Stimulated activated CD4-positive, alpha-beta T cell treated with anti-CD3 and anti-CD28 coated beads, Interleukin-15, amount 100 ng/mL, for 24 hours (primary cell): Measurements from ENCODE around the gene SPRR1B.
"Not testable (repeated sequence)": the region's sequence is repeated elsewhere in the genome, so short reads cannot be mapped to it uniquely, and the experiment has no call there.

Experiments used
- DNase-seq: peaks from one replicate; pipeline ENCODE4 v3.0.0-alpha.2; 2020

SPRR1B gene, protein sequence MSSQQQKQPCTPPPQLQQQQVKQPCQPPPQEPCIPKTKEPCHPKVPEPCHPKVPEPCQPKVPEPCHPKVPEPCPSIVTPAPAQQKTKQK

GRCh38 chr1:153030895-153031294 is at the start of gene SPRR1B:
SPRR1B (plus strand) TSS chr1:153031203; CDS start chr1:153032346, 1,143 bp downstream.
- no peak for DNase-seq

DNA sequence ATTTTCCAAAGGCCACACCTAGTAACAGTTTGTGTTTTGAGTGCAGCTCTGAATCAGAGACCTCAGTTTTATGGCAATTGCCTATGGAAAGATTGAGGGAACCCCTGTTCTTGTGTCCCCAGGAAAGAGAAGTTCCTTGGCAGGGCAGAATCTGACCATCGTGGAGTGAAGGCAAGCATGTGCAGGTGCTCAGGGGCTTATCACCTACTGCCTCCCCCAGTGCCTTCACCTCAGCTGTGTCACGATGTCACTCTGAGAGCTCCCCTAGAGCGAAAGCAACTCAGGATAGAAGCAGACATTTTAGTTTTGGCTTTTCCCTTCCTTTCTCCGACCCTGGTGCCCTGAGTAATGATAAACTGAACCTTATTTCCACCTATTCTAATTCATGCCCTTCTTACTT is 48.9 kb upstream of the SPRR1B start:
- no peak for DNase-seq

- no peak for DNase-seq
Measured at GRCh38 chr1:152983234-152983633, 47.8 kb upstream of the SPRR1B start.

DNA sequence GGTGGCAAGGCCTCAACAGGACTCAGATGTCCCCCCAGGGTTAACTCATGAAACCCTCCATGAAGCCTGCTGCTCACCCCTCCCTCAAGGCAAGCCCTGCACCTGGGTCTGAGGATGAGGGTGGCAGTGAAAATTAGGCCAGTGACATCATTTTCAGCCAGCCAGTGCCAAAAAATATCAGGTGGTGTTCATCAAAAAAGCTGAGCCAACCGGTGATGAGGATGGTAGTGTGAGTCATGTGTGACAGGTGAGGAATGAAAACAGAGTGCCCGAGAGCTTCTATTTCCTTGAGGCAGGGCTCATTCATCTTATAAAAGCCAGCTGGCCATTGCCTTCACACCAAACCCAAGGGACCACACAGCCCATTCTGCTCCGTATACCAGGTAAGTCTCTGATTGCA is 47.3 kb upstream of the SPRR1B start, which contains the start of gene SPRR1A:
SPRR1A (plus strand) TSS at position 339 of the 400 bp plus-strand sequence. CDS start 1,150 bp downstream, outside the sequence.
- DNase-seq, result no peak

GRCh38 chr1:152986578-152986977 is 44.4 kb upstream of the SPRR1B start:
- DNase-seq, result no peak

DNA sequence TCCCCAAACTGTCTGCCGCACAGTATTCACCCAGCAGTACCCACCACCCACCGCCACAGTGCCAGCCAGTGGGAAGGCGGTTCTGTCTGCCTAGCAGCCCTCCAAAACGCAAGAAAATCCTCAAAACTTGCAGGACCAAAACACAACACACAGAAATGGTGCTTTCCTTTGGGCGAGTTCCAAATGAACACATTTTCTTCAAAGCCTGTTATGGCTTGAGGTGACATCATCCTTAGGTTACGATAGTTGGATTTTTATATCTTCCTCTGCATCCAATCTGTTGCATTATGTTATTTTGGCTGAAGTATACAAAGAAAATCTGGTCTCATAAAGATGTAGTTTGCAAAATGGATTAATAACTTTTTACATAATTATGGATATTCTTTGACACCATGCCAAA is 37.8 kb upstream of the SPRR1B start:
- DNase-seq, result no peak

DNA sequence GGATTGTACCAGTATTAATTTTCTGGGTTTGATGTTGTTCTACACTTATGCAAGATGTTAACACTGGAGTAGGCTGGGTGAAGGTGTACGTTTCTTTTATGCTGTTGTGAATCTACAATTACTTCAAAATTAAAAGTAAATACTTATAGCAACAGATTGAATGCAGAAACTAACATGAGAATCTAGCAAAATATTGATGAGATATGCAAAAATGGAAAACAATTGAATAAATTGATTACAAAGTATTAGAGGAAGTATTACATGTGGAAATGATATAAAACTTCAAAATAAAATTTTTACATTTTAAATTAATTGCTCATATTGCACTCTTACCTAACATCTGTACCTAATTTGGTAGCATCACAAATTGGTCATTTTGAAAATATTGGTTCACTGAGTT is 35.2 kb upstream of the SPRR1B start:
- DNase-seq, result no peak

DNA sequence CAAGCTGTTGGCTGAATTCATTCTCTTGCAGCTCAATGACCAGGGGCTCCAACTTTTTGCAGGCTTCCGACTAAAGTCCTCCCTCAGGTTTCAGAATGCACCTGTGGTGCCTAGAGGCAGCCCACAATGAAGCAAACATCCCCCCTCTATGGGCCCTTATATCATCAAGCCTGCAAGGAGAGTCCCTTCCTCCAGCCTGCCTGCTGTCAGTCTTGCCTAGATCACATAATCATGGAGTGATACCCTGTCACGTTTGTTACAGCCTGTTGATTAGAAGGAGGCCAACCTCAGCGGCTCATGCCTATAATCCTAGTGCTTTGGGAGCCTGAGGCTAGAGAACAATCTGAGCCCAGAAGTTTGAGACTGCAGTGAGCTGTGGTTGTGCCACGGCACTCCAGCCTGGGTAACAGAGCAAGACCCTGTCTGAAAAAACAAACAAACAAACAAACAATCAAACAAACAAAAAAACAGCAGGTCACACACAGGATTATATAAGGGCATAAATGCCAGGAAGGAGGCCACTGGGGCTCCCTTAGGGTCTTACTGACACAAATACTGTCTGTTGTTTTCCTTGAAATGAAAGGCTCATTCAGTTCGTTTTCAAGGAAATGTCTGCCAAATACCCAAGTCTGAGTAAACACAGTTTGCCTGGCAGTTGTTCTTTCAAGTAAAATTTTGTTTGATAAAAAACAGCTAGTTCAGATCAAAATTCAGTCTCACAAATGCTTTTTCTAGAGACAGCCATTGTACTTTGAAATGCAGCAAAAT is 34.2 kb upstream of the SPRR1B start:
- DNase-seq, result no peak

DNA sequence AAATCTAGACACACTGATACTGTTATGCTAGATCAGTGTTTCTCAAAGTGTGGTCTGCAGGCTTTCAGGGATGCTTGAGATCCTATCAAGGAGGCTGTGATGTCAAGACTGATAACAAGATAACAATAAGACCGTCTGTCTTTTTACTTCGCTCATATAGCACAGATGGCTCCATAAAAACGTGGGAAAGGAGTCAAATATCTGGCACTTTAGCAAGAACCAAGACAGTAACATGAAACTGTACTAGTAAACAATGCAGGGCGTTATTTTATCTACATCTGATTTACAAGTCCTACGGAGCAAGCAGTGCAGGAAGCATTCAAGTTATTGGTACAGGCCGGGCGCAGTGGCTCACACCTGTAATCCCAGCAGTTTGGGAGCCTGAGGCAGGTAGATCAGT is 33.1 kb upstream of the SPRR1B start:
- DNase-seq, result no peak

GRCh38 chr1:152998476-152998875 is 32.5 kb upstream of the SPRR1B start:
- DNase-seq, result no peak

- DNase-seq, result no peak
Measured at GRCh38 chr1:152999818-153000217, 31.2 kb upstream of the SPRR1B start.

DNA sequence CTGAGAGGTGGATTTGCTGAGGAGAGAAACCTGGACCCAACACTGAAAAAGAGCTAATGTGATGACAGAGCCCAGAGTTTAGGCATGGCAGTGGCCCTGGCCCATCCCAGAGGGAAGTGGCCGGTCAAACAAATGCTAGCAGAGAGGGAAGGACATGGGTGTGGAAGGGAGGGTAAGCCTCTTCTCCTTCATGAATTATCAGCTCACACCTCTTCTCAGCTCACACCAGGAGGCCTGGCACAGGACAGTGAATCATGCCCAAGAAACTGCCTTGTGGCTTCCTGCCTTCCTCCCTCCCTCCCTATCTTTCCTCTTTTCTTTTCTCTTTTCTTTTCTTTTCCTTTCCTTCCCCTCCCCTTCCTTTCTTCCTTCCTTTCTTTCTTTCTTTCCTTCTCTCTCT is 30.7 kb upstream of the SPRR1B start:
- DNase-seq, result no peak

GRCh38 chr1:153001382-153001781 is 29.6 kb upstream of the SPRR1B start, which contains the start of gene SPRR3:
SPRR3 (plus strand) TSS chr1:153001749; CDS start chr1:153003021, 1,272 bp downstream.
- no peak for DNase-seq

DNA sequence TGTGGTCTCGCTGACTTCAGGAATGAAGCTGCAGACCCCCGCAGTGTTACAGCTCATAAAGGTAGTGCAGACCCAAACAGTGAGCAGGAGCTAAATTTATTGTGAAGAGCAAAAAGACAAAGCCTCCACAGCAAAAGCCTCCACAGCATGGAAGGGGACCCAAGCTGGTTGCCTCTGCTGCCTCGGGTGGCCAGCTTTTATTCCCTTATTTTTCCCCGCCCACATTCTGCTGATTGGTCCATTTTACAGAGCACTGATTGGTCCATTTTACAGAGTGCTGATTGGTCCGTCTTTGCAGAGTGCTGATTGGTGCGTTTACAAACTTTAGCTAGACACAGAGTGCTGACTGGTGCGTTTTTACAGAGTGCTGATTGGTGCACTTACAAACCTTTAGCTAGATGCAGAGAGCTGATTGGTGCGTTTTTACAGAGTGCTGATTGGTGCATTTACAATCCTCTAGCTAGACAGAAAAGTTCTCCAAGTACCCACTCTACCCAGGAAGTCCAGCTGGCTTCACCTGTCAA is 19.7 kb upstream of the SPRR1B start:
- not testable (repeated sequence) for DNase-seq

- not testable (repeated sequence) for DNase-seq
Measured at GRCh38 chr1:153021829-153022228, 9.2 kb upstream of the SPRR1B start.

GRCh38 chr1:153022340-153022739 is 8.7 kb upstream of the SPRR1B start:
- not testable (repeated sequence) for DNase-seq

DNA sequence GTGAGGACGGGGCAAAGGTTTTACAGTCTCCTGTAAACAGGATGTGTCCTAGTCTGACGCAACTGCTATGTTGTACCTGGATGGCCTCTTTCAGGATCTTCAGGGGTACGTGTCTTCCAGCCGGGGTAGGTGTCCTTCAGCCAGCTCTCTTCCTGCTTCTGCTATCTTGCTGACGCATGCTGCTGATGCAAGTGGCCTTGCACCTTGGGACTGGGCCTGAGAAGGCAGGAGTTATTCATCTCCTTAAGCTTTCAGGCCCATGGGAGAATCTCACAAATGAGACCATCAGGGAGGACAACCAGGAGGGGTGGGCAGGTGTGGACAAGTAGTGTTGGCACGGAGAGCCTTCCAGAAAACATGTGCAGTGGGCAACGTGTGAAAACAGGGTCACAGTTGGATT is 7.9 kb upstream of the SPRR1B start:
- DNase-seq, result no peak

DNA sequence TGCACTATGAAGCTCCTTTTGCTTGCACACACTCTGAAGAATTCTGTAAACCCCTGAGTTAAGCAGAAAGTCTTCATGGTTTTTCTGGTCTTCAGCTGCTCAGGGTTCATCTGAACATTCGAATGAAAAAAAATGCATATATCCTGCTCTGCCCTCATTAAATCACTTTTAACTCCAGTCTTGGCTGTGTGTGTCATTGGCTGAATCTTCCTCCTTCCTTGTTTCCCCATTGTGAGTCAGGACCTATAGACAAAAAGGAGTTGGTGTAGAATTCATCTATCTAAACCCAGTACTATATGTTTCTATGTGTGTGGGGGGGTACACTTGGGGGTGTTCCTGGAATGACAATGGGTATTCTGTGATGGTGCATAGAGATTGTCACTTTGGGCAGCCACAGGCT is 6.6 kb upstream of the SPRR1B start:
- no peak for DNase-seq

- no peak for DNase-seq
Measured at GRCh38 chr1:153025797-153026196, 5.2 kb upstream of the SPRR1B start.

GRCh38 chr1:153028766-153029165 is 2.2 kb upstream of the SPRR1B start:
- DNase-seq, result no peak

GRCh38 chr1:153032073-153032472 is 1.1 kb downstream of the SPRR1B start:
- DNase-seq, result no peak

- DNase-seq, result no peak
Measured at GRCh38 chr1:153032677-153033308, 1.8 kb downstream of the SPRR1B start.

GRCh38 chr1:153035211-153035610 is 4.2 kb downstream of the SPRR1B start:
- no peak for DNase-seq
